Forelimb muscle (tissue), 1 donor: ENCODE data around the gene HS3ST5. TPM values are rescaled to one million over a fixed set of nuclear protein-coding genes. Genes with fewer than 3 reads are reported as not detected.

ENCODE experiments used
- DNase-seq: peaks from one replicate; pipeline ENCODE4 v3.0.0-alpha.2; 2013; ENCODE audit warnings: low read depth
- polyA plus RNA-seq: library from polyadenylated mRNA; unstranded; fragments of 120-200 nt; gene quantifications from one replicate; pipeline ENCODE4 v1.2.1, GENCODE V29; 2013; ENCODE audit not compliant: insufficient read length

Gene HS3ST5
- polyA plus RNA-seq, 1 donor: 0.54 TPM

GRCh38 chr6:114195631-114196403 lies 147.0 kb downstream of the HS3ST5 start:
- no peak for DNase-seq

DNA sequence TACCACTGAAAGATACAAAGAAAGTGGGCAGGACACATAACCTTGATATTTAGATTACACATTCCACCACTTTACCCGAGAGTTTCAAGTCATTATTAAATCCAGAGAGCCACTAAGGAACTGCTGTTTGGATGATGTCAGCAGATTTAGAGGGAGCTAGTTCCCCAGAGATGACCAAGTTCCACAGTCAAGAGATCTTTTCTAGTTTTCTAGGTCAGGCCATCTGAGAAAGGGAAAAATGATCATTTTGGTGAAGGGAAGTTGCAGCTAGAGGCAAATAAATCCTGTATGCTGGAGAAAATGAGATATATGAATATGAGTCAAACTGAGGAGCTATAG lies 147.8 kb downstream of the HS3ST5 start:
- no peak for DNase-seq

- DNase-seq: no peak
Observed at GRCh38 chr6:114194362-114195026, 148.3 kb downstream of the HS3ST5 start.

DNA sequence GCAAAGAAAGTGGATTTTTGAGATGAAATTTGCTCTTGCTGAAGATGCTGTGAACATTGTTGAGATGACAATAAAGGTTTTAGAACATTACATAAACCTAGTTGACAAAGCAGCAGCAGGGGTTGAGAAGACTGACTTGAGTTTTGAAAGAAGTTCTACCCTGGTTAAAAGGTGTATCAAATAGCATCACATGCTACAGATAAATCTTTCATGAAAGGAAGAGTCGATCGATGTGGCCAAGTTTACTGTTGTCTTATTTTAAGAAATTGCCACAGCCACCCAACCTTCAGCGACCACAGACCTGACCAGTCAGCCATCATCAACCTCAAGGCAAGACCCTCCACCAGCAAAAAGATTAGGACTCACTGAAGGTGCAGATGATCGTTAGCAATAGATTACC lies 155.3 kb downstream of the HS3ST5 start:
- no peak for DNase-seq

- no peak for DNase-seq
Observed at GRCh38 chr6:114181664-114182063, 161.2 kb downstream of the HS3ST5 start.

DNA sequence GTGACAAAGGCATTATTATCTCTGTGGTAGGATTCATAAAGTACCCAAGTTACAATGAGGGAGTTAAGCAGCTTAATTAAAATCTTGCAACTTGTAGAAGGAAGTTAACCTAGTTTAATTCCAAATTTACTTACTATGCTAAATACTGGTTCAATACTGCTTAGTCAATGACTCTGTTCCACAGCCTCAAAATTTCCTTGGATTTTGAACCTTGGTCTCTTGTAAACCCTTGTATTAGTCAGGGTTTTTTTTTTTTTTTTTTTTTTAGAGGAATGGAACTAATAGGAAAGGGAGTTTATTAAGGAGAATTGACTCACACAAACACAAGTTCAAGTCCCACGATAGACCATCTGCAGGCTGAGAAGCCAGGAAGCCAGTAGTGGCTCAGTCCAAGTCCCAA lies 163.4 kb downstream of the HS3ST5 start:
- no peak for DNase-seq

DNA sequence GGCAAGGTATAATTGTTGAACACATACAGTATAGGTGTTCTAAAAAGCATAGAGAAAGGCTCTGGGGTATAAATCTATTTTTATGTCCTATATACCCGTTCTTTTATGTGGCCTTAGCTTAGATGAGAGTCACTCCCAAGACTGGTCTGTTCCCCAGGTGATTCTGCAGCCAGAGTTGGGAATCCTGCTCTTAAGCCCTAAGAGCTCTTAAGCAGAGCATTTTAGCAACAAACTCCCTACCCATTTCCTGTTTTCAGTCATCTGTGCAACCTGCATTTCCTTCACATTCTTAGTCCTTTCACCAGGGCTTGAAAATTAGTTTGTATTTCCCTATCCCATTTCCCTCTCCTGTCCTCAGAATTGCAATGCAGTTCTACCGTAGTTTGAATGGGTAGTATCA lies 166.1 kb downstream of the HS3ST5 start:
- DNase-seq: no peak

GRCh38 chr6:114172576-114173260 lies 170.1 kb downstream of the HS3ST5 start:
- DNase-seq: no peak

DNA sequence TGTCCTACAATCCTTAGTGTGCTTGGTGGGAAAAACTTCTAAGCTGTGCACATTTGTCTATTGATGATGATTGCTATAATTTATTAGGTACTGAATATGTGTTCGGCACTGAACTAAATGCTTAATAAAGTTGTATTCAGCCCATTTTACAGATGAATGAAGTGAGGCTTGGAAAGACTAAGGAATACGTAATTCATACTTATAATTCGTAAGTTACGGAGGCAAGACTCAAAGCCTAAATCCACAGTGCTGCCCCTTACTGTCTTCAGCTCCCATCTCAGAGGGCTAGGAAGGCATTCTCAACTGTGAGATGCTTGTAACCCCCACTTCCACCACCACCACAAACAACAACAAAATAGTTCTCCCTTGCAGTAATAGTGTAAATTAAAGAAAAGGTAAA lies 171.3 kb downstream of the HS3ST5 start:
- DNase-seq: no peak

- DNase-seq: no peak
Observed at GRCh38 chr6:114170958-114171387, 171.8 kb downstream of the HS3ST5 start.

DNA sequence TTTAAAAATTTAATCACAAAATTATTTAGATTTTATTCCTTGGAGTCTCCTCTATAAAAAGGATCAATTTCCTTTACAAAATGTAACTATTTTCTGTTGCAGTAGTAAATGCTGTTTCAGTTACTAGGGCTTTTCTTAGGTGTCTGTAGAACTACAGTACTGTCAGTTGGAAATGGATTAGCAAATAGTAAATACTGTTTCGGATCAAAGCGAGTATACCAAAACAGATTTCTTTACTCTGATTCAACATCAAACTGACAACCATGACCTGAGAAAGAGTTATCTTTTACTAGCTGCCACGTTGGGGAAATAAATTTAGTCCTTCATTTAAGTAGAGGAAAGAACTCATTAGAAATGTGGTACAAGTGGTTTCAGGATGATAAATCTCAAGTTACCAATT lies 172.5 kb downstream of the HS3ST5 start:
- DNase-seq: no peak

GRCh38 chr6:114169763-114170162 lies 173.1 kb downstream of the HS3ST5 start:
- no peak for DNase-seq

GRCh38 chr6:114167583-114168576 lies 174.9 kb downstream of the HS3ST5 start:
- no peak for DNase-seq

- DNase-seq: no peak
Observed at GRCh38 chr6:114164207-114164606, 178.6 kb downstream of the HS3ST5 start.

GRCh38 chr6:114162691-114163347 lies 180.0 kb downstream of the HS3ST5 start:
- DNase-seq: no peak

DNA sequence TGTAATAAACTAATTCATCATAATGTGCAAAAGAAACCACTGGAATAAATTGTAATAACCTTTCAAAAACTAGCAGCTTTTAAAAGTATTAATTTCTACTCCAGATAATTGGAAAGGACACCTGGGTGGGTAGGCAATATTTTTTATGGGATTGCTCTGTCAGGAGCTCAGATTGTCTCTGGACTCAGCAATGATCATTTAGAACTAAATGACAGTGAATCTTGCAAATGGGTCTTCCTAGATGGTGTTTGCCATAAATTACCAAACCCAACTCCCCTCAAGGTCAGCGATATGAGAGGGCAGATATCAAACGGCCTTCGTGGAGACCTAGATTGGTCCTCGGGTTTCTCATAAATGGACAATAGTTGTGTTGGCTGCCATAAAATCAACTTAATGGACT lies 181.9 kb downstream of the HS3ST5 start:
- no peak for DNase-seq

DNA sequence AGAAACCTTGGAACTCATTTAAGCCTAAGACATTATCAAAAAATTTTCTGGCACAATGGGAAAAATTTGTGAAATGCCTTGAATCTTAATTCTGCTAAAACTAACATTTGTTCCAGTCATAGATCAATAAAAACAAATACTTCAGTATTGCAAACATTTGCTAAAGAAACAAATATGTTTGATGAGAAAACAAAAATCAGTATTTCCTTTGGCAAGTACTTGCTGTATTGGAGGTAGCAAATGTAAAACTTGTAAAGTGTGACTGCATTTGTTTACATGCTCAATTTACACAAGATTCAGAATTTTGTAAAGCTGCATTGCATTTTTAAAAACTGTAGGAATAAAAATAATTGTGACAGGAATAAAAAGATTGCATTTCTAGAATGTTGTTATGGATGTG lies 183.1 kb downstream of the HS3ST5 start:
- no peak for DNase-seq

DNA sequence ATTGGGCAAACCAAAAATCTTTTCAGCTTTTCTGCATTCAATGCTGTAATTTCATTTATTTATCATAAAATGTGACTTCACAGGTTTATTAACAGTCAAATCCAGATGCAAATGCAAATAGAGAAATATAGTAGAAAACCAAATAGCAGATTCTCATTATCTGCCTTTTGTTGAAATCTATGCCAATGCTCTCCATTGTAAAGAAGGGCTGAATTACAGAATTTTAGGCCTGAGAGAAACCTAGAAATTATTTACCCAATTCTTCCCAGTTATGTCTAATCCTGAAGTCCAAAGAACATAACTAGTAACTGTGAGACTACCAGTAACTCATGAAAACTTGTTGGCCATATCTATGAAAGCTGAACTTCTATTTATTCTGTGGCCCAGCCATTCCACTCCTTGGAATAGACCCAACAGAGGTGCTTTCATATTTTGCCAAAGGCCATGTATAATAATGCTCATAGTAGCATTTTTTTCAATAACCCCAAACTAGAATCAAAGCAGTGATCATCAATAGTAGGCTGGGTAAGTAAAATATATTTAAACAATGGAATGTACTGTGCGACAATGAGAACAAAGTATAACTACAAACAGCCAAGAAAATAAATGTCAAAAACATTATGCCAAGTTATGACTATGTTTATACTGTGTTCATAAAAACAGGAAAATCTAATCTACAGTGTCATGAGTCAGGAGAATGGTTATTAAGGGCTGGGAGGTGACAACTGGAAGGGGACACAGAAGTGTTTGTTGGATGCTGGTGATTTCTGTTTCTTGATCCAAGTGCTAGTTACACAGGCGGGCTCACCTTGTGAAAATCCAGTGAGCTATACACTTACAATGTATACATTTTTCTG lies 183.8 kb downstream of the HS3ST5 start:
- DNase-seq: no peak

- DNase-seq: peak; percentile 11
Observed at GRCh38 chr6:114158411-114158810, 184.4 kb downstream of the HS3ST5 start.

DNA sequence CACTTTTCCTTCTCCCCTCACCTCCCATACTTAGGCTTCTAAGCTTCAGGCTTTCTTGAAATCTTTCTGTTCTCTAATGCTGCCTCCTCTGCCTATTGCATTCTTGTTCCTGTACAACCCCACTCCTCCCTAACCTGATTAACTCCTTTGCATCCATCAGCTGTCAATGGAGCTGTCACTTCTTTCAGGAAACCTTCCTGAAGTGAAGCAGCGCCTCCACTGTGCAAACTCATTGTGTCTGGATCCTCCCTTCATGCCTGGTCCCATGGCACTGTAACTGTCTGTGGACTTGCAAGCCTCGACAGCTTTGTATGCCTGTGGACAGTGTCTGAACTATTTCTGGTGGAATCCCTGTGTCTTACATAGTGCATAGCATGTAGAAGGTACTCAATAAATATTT lies 185.0 kb downstream of the HS3ST5 start:
- no peak for DNase-seq
